Smooth muscle cell (in vitro differentiated cells): ENCODE data around the gene KCNJ10. TPM values are rescaled to one million over a fixed set of nuclear protein-coding genes. Genes with fewer than 3 reads are reported as not detected.

Experiments
- DNase-seq: peaks from one replicate; lab custom pipeline; 2025; ENCODE audit not compliant: unreplicated experiment; lab: John Stamatoyannopoulos, UW
- H2AFZ ChIP-seq: fragments of 200-600 bp; sonication (generic); 2 replicates; pipeline ENCODE4 v1.6.0; 2016; ENCODE audit warnings: antibody characterized with exemption, low read depth, mild to moderate bottlenecking
- H3F3A ChIP-seq: fragments of 200-600 bp; sonication (generic); 2 replicates; pipeline ENCODE4 v1.6.0; 2017; ENCODE audit warnings: antibody characterized with exemption, low read depth
- H3K27ac ChIP-seq: fragments of 200-600 bp; sonication (generic); 2 replicates; pipeline ENCODE4 v1.5.1; 2016; ENCODE audit warnings: low read depth, mild to moderate bottlenecking
- H3K27me3 ChIP-seq: fragments of 200-600 bp; sonication (generic); 2 replicates; pipeline ENCODE4 v1.6.1; 2016; ENCODE audit warnings: low read depth, mild to moderate bottlenecking
- H3K36me3 ChIP-seq: fragments of 200-600 bp; sonication (generic); 2 replicates; pipeline ENCODE4 v1.5.1; 2016; ENCODE audit warnings: low read depth
- H3K4me1 ChIP-seq: fragments of 200-600 bp; sonication (generic); 2 replicates; pipeline ENCODE4 v1.5.1; 2016; ENCODE audit warnings: low read depth
- H3K4me2 ChIP-seq: fragments of 200-600 bp; sonication (generic); 2 replicates; pipeline ENCODE4 v1.6.0; 2016; ENCODE audit warnings: mild to moderate bottlenecking
- H3K4me3 ChIP-seq: fragments of 200-600 bp; sonication (generic); 2 replicates; pipeline ENCODE4 v1.5.1; 2016; ENCODE audit warnings: mild to moderate bottlenecking
- H3K79me2 ChIP-seq: fragments of 200-600 bp; sonication (generic); 2 replicates; pipeline ENCODE4 v1.6.0; 2016; ENCODE audit warnings: low read depth, mild to moderate bottlenecking
- H3K9ac ChIP-seq: fragments of 200-600 bp; sonication (generic); 2 replicates; pipeline ENCODE4 v1.6.0; 2016; ENCODE audit warnings: low read depth
- H3K9me3 ChIP-seq: fragments of 200-600 bp; sonication (generic); replicated peaks from 2 replicates; pipeline ENCODE4 v1.5.1; 2016; ENCODE audit warnings: low read depth
- H4K20me1 ChIP-seq: fragments of 200-600 bp; sonication (generic); 2 replicates; pipeline ENCODE4 v1.6.0; 2016; ENCODE audit warnings: low read depth
- WGBS: methylation state at CpG from one replicate; pipeline ENCODE4 v1.1.7; 2016; ENCODE audit warnings: low lambda C conversion rate; 5-methylcytosine and 5-hydroxymethylcytosine counted together
- polyA plus RNA-seq: library from polyadenylated mRNA; unstranded; fragments of >200 nt; fragmentation: Nextera tagmentation; extraction: Ambion mirVana; gene quantifications from 2 replicates; pipeline ENCODE4 v1.2.1, GENCODE V29; 2016
- total RNA-seq: library from RNA; depleted of rRNA; stranded (reverse); fragments of >200 nt; gene quantifications from 2 replicates; pipeline ENCODE4 v1.2.3, GENCODE V29; 2014
- TF ChIP-seq, protein P1 (sequence below): fragments of 200-600 bp; sonication (generic); IDR thresholded peaks from 2 replicates; pipeline ENCODE4 v1.5.1; 2017; ENCODE audit warnings: borderline replicate concordance, mild to moderate bottlenecking, antibody characterized with exemption; ENCODE audit not compliant: insufficient read depth, poor library complexity, severe bottlenecking

KCNJ10 gene
- total and polyA plus RNA-seq, 2 experiments from 2014 or later = not detected

DNA sequence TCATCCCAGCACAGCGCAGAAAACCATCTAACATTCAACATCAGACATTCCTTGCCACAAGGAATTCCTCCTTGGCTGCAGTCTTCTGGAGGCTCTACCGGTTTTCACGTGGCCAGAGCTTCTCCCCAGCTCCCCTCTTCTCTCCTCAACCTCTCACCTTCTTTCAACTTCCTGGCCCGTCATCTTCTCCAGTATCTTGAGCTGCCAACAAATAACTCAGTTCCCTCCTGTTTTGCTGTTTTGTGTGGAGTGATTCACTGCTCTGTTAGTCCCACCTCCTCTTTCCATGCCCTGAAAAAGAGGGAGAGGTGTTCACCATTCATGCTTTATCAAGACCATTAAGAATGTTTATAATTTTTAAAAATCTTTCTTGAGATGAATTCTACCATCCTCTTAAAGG lies 70.8 kb downstream of the KCNJ10 start:
- TF ChIP-seq, protein P1, sequence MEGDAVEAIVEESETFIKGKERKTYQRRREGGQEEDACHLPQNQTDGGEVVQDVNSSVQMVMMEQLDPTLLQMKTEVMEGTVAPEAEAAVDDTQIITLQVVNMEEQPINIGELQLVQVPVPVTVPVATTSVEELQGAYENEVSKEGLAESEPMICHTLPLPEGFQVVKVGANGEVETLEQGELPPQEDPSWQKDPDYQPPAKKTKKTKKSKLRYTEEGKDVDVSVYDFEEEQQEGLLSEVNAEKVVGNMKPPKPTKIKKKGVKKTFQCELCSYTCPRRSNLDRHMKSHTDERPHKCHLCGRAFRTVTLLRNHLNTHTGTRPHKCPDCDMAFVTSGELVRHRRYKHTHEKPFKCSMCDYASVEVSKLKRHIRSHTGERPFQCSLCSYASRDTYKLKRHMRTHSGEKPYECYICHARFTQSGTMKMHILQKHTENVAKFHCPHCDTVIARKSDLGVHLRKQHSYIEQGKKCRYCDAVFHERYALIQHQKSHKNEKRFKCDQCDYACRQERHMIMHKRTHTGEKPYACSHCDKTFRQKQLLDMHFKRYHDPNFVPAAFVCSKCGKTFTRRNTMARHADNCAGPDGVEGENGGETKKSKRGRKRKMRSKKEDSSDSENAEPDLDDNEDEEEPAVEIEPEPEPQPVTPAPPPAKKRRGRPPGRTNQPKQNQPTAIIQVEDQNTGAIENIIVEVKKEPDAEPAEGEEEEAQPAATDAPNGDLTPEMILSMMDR = no peak
- peaks cover 5% of the 10 kb centered on the region for H3K4me1 ChIP-seq
- 72% methylated on average over 4 of the region's 4 CpGs for WGBS
- H4K20me1 ChIP-seq = no peaks in the 10 kb centered on the region
- H3K4me3 ChIP-seq = no peak overlapping the region
- H3K9ac ChIP-seq = no peak overlapping the region
- H3K4me2 ChIP-seq = no peak overlapping the region
- no peaks in the 10 kb centered on the region for H3K79me2 ChIP-seq
- H3K9me3 ChIP-seq = no peaks in the 10 kb centered on the region
- H3K27ac ChIP-seq = no peak overlapping the region
- H2AFZ ChIP-seq = no peak overlapping the region
- no peaks in the 10 kb centered on the region for H3K36me3 ChIP-seq
- no peak for DNase-seq
- H3K27me3 ChIP-seq = no peaks in the 10 kb centered on the region
- H3F3A ChIP-seq = no peaks in the 10 kb centered on the region

DNA sequence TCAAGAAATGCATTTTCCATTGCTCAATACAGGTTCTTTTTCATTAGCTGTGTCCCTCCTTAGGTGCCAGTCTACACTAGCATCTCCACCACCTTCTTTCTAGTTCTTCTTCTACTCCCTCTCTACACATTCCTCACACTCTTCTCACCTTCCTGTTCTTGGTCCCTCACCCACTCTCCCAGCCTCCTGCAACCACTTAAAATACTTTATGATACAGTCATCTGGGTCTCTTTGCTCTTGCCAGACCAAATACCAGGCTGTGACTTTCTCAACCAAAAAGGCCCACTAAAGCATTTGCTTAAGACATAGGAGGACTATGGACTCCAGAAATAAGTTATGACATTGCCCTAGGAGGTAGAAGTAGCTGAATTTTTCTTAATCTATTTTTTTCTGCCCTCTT lies 73.3 kb downstream of the KCNJ10 start:
- Histone ChIP-seq H3K9me3 (no peaks in the 10 kb centered on the region), H3K9ac (no peak overlapping the region), H3K27me3 (no peaks in the 10 kb centered on the region), H3K27ac (peak overlapping the region; percentile 30), H3K36me3 (no peaks in the 10 kb centered on the region), H2AFZ (no peak overlapping the region), H3K4me2 (peak overlapping the region; percentile 0), H3K4me1 (peaks cover 5% of the 10 kb centered on the region), H3F3A (no peaks in the 10 kb centered on the region), H4K20me1 (no peaks in the 10 kb centered on the region), H3K79me2 (no peaks in the 10 kb centered on the region), H3K4me3 (no peak overlapping the region)
- no peak for DNase-seq
- TF ChIP-seq, protein P1 = no peak

DNA sequence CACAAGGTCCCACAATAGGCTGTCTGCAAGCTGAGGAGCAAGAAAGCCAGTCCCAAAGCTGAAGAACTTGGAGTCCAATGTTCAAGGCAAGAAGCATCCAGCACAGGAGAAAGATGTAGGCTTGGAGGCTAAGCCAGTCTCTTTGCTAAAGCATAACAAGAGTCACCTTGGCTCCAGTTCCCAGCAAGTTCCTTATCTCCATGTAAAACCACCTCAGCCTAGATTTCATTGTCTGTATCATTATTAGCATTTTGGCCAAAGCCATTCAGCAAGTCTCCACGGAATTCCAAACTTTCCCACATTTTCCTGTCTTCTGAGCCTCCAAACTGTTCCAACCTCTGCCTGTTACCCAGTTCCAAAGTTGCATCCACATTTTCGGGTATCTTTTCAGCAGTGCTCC lies 75.1 kb downstream of the KCNJ10 start:
- H3K9me3 ChIP-seq = no peaks in the 10 kb centered on the region
- H3K4me2 ChIP-seq = no peak overlapping the region
- no peak for DNase-seq
- peaks cover 5% of the 10 kb centered on the region for H3K4me1 ChIP-seq
- TF ChIP-seq, protein P1 = no peak
- no peak overlapping the region for H3K27ac ChIP-seq
- no peaks in the 10 kb centered on the region for H3K79me2 ChIP-seq
- H3K9ac ChIP-seq = no peak overlapping the region
- H3F3A ChIP-seq = no peaks in the 10 kb centered on the region
- no peak overlapping the region for H2AFZ ChIP-seq
- 79% methylated on average over 2 of the region's 2 CpGs for WGBS
- H3K27me3 ChIP-seq = no peaks in the 10 kb centered on the region
- no peaks in the 10 kb centered on the region for H3K36me3 ChIP-seq
- no peak overlapping the region for H3K4me3 ChIP-seq
- no peaks in the 10 kb centered on the region for H4K20me1 ChIP-seq

DNA sequence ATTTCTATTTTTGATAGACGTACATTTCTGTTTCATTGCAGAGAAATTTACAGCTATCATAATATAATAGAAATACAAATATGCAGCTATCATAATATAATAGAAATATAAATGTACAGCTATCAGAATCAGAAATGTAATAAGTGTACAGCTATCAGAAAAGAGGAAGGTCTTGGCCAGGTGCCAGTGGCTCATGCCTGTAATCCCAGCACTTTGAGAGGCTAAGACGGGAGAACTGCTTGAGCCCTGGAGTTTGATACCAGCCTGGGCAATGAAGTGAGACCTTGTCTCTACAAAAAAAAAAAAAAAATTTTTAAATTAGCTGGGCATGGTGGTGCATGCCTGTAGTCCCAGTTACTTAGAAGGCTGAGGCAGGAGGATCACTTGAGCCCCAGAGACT lies 76.0 kb downstream of the KCNJ10 start:
- H3K4me1 ChIP-seq = peaks cover 5% of the 10 kb centered on the region
- WGBS = 76% methylated on average over 2 of the region's 2 CpGs

More for the DNA sequence above, 76.0 kb downstream of the KCNJ10 start:
- TF ChIP-seq, protein P1 = no peak
- no peak for DNase-seq
- Histone ChIP-seq H3K79me2 (no peaks in the 10 kb centered on the region), H3K9me3 (no peaks in the 10 kb centered on the region), H3K27me3 (no peaks in the 10 kb centered on the region), H3K27ac (no peak overlapping the region), H2AFZ (no peak overlapping the region), H3F3A (no peaks in the 10 kb centered on the region), H3K9ac (no peak overlapping the region), H3K36me3 (no peaks in the 10 kb centered on the region), H4K20me1 (no peaks in the 10 kb centered on the region), H3K4me2 (no peak overlapping the region), H3K4me3 (no peak overlapping the region)
